H1 (cell line): ENCODE results near the gene LYPD6. TPM values are rescaled to one million over a fixed set of nuclear protein-coding genes. Genes with fewer than 3 reads are reported as not detected.

Experiments
- CTCF ChIA-PET: fragments of 300-600 bp; sonication (Branson Sonifier 250); formaldehyde crosslinking; loops from one replicate; lab custom pipeline; 2021; ENCODE audit not compliant: partially characterized antibody; lab: Charles Lee
- POLR2A ChIA-PET: fragments of 300-600 bp; sonication (Branson Sonifier 250); formaldehyde crosslinking; loops from one replicate; lab custom pipeline; 2021; ENCODE audit warnings: inconsistent platforms; ENCODE audit not compliant: partially characterized antibody; lab: Charles Lee
- DNase-seq, 2 experiments: peaks; one replicate each; pipeline versions ENCODE4 v3.0.0 to v3.0.0-alpha.2; 2010 to 2022; ENCODE audit warnings: low spot score in 2 of 2, low read depth in 1 of 2, mixed read lengths in 1 of 2
- FAIRE-seq: peaks from 2 replicates; lab custom pipeline; 2011; peaks lifted over from hg19 to GRCh38; lab: Jason Lieb, UNC
- H2AFZ ChIP-seq: 2 replicates; pipeline ENCODE4 v1.8.1; 2012; ENCODE audit warnings: low read length, inconsistent platforms
- H2AK5ac ChIP-seq: 2 replicates; pipeline ENCODE4 v1.6.1; 2013; ENCODE audit warnings: low read depth, low read length
- H2BK120ac ChIP-seq: replicated peaks from 2 replicates; pipeline ENCODE3; 2013; ENCODE audit warnings: low read depth, low read length, inconsistent platforms
- H2BK12ac ChIP-seq: 2 replicates; pipeline ENCODE4 v1.6.1; 2013; ENCODE audit warnings: low read depth, low read length
- H2BK15ac ChIP-seq: 2 replicates; pipeline ENCODE4 v1.6.1; 2013; ENCODE audit warnings: low read length
- H2BK20ac ChIP-seq: 2 replicates; pipeline ENCODE4 v1.6.1; 2013; ENCODE audit warnings: low read length
- H2BK5ac ChIP-seq: 2 replicates; pipeline ENCODE4 v1.6.1; 2013; ENCODE audit warnings: low read depth, low read length
- H3K14ac ChIP-seq: 2 replicates; pipeline ENCODE4 v1.6.1; 2013; ENCODE audit warnings: inconsistent platforms; ENCODE audit not compliant: insufficient read length
- H3K18ac ChIP-seq: 2 replicates; pipeline ENCODE4 v1.6.1; 2013; ENCODE audit warnings: low read length; ENCODE audit errors: extremely low read depth
- H3K23ac ChIP-seq: 2 replicates; pipeline ENCODE4 v1.6.1; 2013; ENCODE audit warnings: inconsistent platforms; ENCODE audit not compliant: insufficient read length
- H3K23me2 ChIP-seq: 2 replicates; pipeline ENCODE4 v1.6.1; 2013; ENCODE audit warnings: low read depth, low read length
- H3K27ac ChIP-seq: 2 replicates; pipeline ENCODE4 v1.6.1; 2011; ENCODE audit warnings: low read depth, low read length, inconsistent platforms
- H3K27me3 ChIP-seq, 4 experiments: replicated peaks in 1 of 4; 1 replicate in 1 of 4; 2 replicates in 3 of 4; pipeline versions ENCODE4 v1.6.1 to v1.8.1; 2011 to 2013; ENCODE audit warnings: low read length in 3 of 4, mild to moderate bottlenecking in 3 of 4, inconsistent platforms in 2 of 4, mixed read lengths in 2 of 4, moderate library complexity in 1 of 4; ENCODE audit not compliant: control insufficient read depth in 3 of 4, insufficient read depth in 3 of 4; ENCODE audit errors: extremely low read depth in 1 of 4
- H3K36me3 ChIP-seq, 4 experiments: 2 replicates each; pipeline versions ENCODE4 v1.6.1 to v1.8.1; 2011 to 2013; ENCODE audit warnings: mild to moderate bottlenecking in 4 of 4, low read length in 3 of 4, moderate library complexity in 2 of 4, control low read depth in 1 of 4, inconsistent platforms in 1 of 4; ENCODE audit not compliant: insufficient read depth in 4 of 4, control insufficient read depth in 2 of 4
- H3K4ac ChIP-seq: replicated peaks from 2 replicates; pipeline ENCODE3; 2013; ENCODE audit warnings: low read length, low read depth, mixed read lengths, inconsistent platforms; ENCODE audit not compliant: insufficient read length
- H3K4me1 ChIP-seq, 4 experiments: replicated peaks in 1 of 4; 1 replicate in 1 of 4; 2 replicates in 3 of 4; pipeline versions ENCODE4 v1.6.1 to v1.8.1; 2011 to 2013; ENCODE audit warnings: low read length in 3 of 4, inconsistent platforms in 2 of 4, mixed read lengths in 1 of 4; ENCODE audit not compliant: insufficient read depth in 4 of 4, control insufficient read depth in 3 of 4
- H3K4me2 ChIP-seq, 2 experiments: 2 replicates each; pipeline versions ENCODE4 v1.6.1 to v1.8.1; 2011 to 2013; ENCODE audit warnings: low read depth in 2 of 2, low read length in 2 of 2, control low read depth in 1 of 2, inconsistent platforms in 1 of 2, mild to moderate bottlenecking in 1 of 2; ENCODE audit not compliant: insufficient read depth in 1 of 2
- H3K4me3 ChIP-seq, 4 experiments: fragments of 200-600, 300-600 bp in 1 of 4; sonication (generic), shearing (Covaris generic), sonication (Bioruptor Twin) in 1 of 4; 2 replicates each; pipeline versions ENCODE4 v1.5.1 to v1.8.1; 2011 to 2016; ENCODE audit warnings: low read length in 4 of 4, low read depth in 3 of 4, control low read depth in 2 of 4, inconsistent platforms in 2 of 4, mild to moderate bottlenecking in 2 of 4, mixed read lengths in 1 of 4, moderate library complexity in 1 of 4; ENCODE audit not compliant: insufficient read depth in 2 of 4; ENCODE audit errors: extremely low read depth in 1 of 4
- H3K56ac ChIP-seq: replicated peaks from 2 replicates; pipeline ENCODE3; 2013; ENCODE audit warnings: low read depth, mild to moderate bottlenecking, mixed read lengths, low read length, inconsistent platforms; ENCODE audit not compliant: insufficient read length
- H3K79me1 ChIP-seq: 2 replicates; pipeline ENCODE4 v1.6.1; 2013; ENCODE audit warnings: low read depth, low read length, control low read depth
- H3K79me2 ChIP-seq, 2 experiments: 2 replicates each; pipeline versions ENCODE4 v1.6.1 to v1.8.1; 2012 to 2013; ENCODE audit warnings: low read length in 2 of 2, mild to moderate bottlenecking in 2 of 2, inconsistent platforms in 1 of 2; ENCODE audit not compliant: insufficient read depth in 2 of 2, control insufficient read depth in 1 of 2
- H3K9ac ChIP-seq, 4 experiments: replicated peaks in 1 of 4; 1 replicate in 1 of 4; 2 replicates in 3 of 4; pipeline versions ENCODE4 v1.6.1 to v1.8.1; 2011 to 2013; ENCODE audit warnings: low read depth in 3 of 4, low read length in 3 of 4, control low read depth in 2 of 4, mild to moderate bottlenecking in 2 of 4, moderate library complexity in 2 of 4, inconsistent platforms in 1 of 4; ENCODE audit errors: extremely low read depth in 1 of 4
- H3K9me3 ChIP-seq, 2 experiments: 2 replicates each; pipeline versions ENCODE4 v1.6.1 to v1.8.1; 2012 to 2013; ENCODE audit warnings: mild to moderate bottlenecking in 2 of 2, moderate library complexity in 2 of 2, control low read depth in 1 of 2, inconsistent platforms in 1 of 2, low read depth in 1 of 2, low read length in 1 of 2, mixed read lengths in 1 of 2; ENCODE audit not compliant: insufficient read depth in 2 of 2
- H4K20me1 ChIP-seq, 2 experiments: replicated peaks in 1 of 2; 2 replicates each; pipeline versions ENCODE3 to v1.8.1; 2011 to 2013; ENCODE audit warnings: inconsistent platforms in 2 of 2, low read length in 2 of 2, mild to moderate bottlenecking in 1 of 2; ENCODE audit not compliant: insufficient read depth in 2 of 2, control insufficient read depth in 1 of 2
- H4K5ac ChIP-seq: 2 replicates; pipeline ENCODE4 v1.6.1; 2013; ENCODE audit warnings: low read length, low read depth, mixed read lengths, inconsistent platforms; ENCODE audit not compliant: insufficient read length
- H4K8ac ChIP-seq: 2 replicates; pipeline ENCODE4 v1.8.0; 2013; ENCODE audit warnings: mild to moderate bottlenecking, moderate library complexity, low read length, inconsistent platforms; ENCODE audit not compliant: insufficient read depth; ENCODE audit errors: extremely low read depth
- H4K91ac ChIP-seq: replicated peaks from 2 replicates; pipeline ENCODE3; 2013; ENCODE audit warnings: low read length, mixed read lengths, inconsistent platforms; ENCODE audit not compliant: insufficient read length
- BRCA1 ChIP-seq: IDR thresholded peaks from 2 replicates; pipeline ENCODE4 v1.6.1; 2012; ENCODE audit warnings: low read depth, low read length, improper control_type of control experiment
- E2F6 ChIP-seq: IDR thresholded peaks from 2 replicates; pipeline ENCODE4 v1.6.1; 2012; ENCODE audit warnings: inconsistent platforms
- EGR1 ChIP-seq: IDR thresholded peaks from 2 replicates; pipeline ENCODE4 v1.6.1; 2011; ENCODE audit warnings: low read depth, low read length, borderline replicate concordance
- GABPA ChIP-seq: IDR thresholded peaks from 2 replicates; pipeline ENCODE4 v1.6.1; 2011; ENCODE audit warnings: mild to moderate bottlenecking, low read length, moderate library complexity, borderline replicate concordance; ENCODE audit not compliant: insufficient read depth
- HDAC2 ChIP-seq, 2 experiments: fragments of 300-600 bp in 1 of 2; sonication (generic) in 1 of 2; IDR thresholded peaks; 2 replicates each; pipeline ENCODE4 v1.6.1; 2011 to 2012; ENCODE audit warnings: low read depth in 2 of 2, low read length in 2 of 2, mild to moderate bottlenecking in 2 of 2, moderate library complexity in 2 of 2, borderline replicate concordance in 1 of 2, inconsistent platforms in 1 of 2
- PHF8 ChIP-seq: fragments of 200-600 bp; sonication (generic); conservative IDR thresholded peaks from 2 replicates; pipeline ENCODE4 v1.7.1; 2012; ENCODE audit warnings: low read depth, mild to moderate bottlenecking, inconsistent platforms, low read length, moderate library complexity
- POLR2AphosphoS5 ChIP-seq: IDR thresholded peaks from 2 replicates; pipeline ENCODE4 v1.6.1; 2011; ENCODE audit warnings: low read depth, low read length
- RAD21 ChIP-seq, 2 experiments: IDR thresholded peaks in 1 of 2; conservative IDR thresholded peaks in 1 of 2; 2 replicates each; pipeline ENCODE4 v1.6.1; 2011; ENCODE audit warnings: low read depth in 2 of 2, low read length in 2 of 2, improper control_type of control experiment in 1 of 2, inconsistent platforms in 1 of 2, mild to moderate bottlenecking in 1 of 2, moderate library complexity in 1 of 2
- RBBP5 ChIP-seq: IDR thresholded peaks from 2 replicates; pipeline ENCODE4 v1.7.1; 2012; ENCODE audit warnings: low read depth, mild to moderate bottlenecking, inconsistent platforms, low read length, moderate library complexity, borderline replicate concordance
- SIX5 ChIP-seq: IDR thresholded peaks from 2 replicates; pipeline ENCODE4 v1.6.1; 2011; ENCODE audit warnings: mild to moderate bottlenecking, low read depth, low read length
- SP4 ChIP-seq: IDR thresholded peaks from 2 replicates; pipeline ENCODE4 v1.6.1; 2012; ENCODE audit warnings: low read length, inconsistent platforms
- TAF1 ChIP-seq: IDR thresholded peaks from 2 replicates; pipeline ENCODE4 v1.6.1; 2011; ENCODE audit warnings: mild to moderate bottlenecking, low read depth, low read length
- USF2 ChIP-seq: IDR thresholded peaks from 2 replicates; pipeline ENCODE4 v1.6.1; 2011; ENCODE audit warnings: low read length, improper control_type of control experiment
- WGBS, 2 experiments: shearing (Covaris generic) in 1 of 2; methylation state at CpG; one replicate each; pipeline versions ENCODE4 v1.1.6 to v1.1.7; 2013 to 2015; ENCODE audit warnings: low lambda C conversion rate in 2 of 2, mixed read lengths in 2 of 2, inconsistent platforms in 1 of 2, low coverage in 1 of 2, missing lambda C conversion rate in 1 of 2; ENCODE audit not compliant: insufficient replicate concordance in 2 of 2, insufficient coverage in 1 of 2, insufficient read length in 1 of 2; ENCODE audit errors: extremely low coverage in 1 of 2, missing lambda C conversion rate in 1 of 2; 5-methylcytosine and 5-hydroxymethylcytosine counted together
- polyA plus RNA-seq, 7 experiments: library from polyadenylated mRNA; depleted of rRNA in 3 of 7; stranded (reverse) in 5 of 7; unstranded in 2 of 7; fragments of >200 nt in 5 of 7; fragments of 200-250 nt in 2 of 7; gene quantifications; 1 replicate in 5 of 7; 2 replicates in 1 of 7; 4 replicates in 1 of 7; pipeline versions ENCODE4 v1.2.1 to v1.2.3, GENCODE V29; 2011 to 2013; ENCODE audit warnings: missing spikeins in 2 of 7, mixed read lengths in 2 of 7
- total RNA-seq: library from RNA; stranded (reverse); fragmentation: NEBNext Ultra II Directional; extraction: Animal tissue kit (Norgen Biotek cat#: 25700); gene quantifications from 2 replicates; pipeline ENCODE4 v1.2.1, GENCODE V29; 2021

LYPD6 gene
- total and polyA plus RNA-seq, 2 of the 8 experiments (the other 6 are each of a cell fraction or from before 2014, with no cell fraction given), result 5.6 to 8.9 TPM

GRCh38 chr2:149413487-149413886 lies 83.1 kb downstream of the LYPD6 start:
- no peak overlapping the region for H3K9ac ChIP-seq
- ChIA-PET CTCF (no interaction called here), POLR2A (no interaction called here)
- no peak overlapping the region for H3K14ac ChIP-seq
- H4K91ac ChIP-seq, result no peak overlapping the region
- H4K20me1 ChIP-seq, result no peaks in the 10 kb centered on the region
- no peak overlapping the region for H2BK5ac ChIP-seq
- no peaks in the 10 kb centered on the region for H3K23me2 ChIP-seq
- no peak overlapping the region for H3K27ac ChIP-seq
- H3K4me3 ChIP-seq, result no peak overlapping the region
- H3K27me3 ChIP-seq, result no peaks in the 10 kb centered on the region
- no peak overlapping the region for H2BK15ac ChIP-seq
- no peak overlapping the region for H4K5ac ChIP-seq
- H3K36me3 ChIP-seq, result no peaks in the 10 kb centered on the region
- no peaks in the 10 kb centered on the region for H3K9me3 ChIP-seq
- H3K4me2 ChIP-seq, result no peak overlapping the region
- no peaks in the 10 kb centered on the region for H3K79me2 ChIP-seq
- H3K79me1 ChIP-seq, result no peaks in the 10 kb centered on the region
- no peak overlapping the region for H4K8ac ChIP-seq
- FAIRE-seq (no peak), DNase-seq (no peak)
- peaks cover 0 to 5% (median 1%) of the 10 kb centered on the region in 4 experiments; a peak in 5 of 7 replicates for H3K4me1 ChIP-seq
- no peak overlapping the region for H3K56ac ChIP-seq
- H2BK20ac ChIP-seq, result no peak overlapping the region
- no peak overlapping the region for H2BK120ac ChIP-seq
- 80% methylated on average over 2 of the region's 2 CpGs; no CpG with 5 or more reads in 1 of the 2 experiments for WGBS, 2 experiments
- H2BK12ac ChIP-seq, result no peak overlapping the region
- no peak overlapping the region for H2AFZ ChIP-seq
- H3K4ac ChIP-seq, result no peak overlapping the region
- no peak overlapping the region for H3K18ac ChIP-seq
- no peak overlapping the region for H3K23ac ChIP-seq
- H2AK5ac ChIP-seq, result no peak overlapping the region
- no peak for TF ChIP-seq BRCA1
- TF ChIP-seq SP4, result no peak
- no peak for TF ChIP-seq RBBP5
- no peak for TF ChIP-seq RAD21 (IDR thresholded peaks at IDR 0.05 in 1 of 2, conservative IDR thresholded peaks at IDR 0.05 in 1 of 2; ENCODE audit: low read depth in 2 of 2, low read length in 2 of 2)
- TF ChIP-seq TAF1, result no peak
- TF ChIP-seq E2F6, result no peak
- TF ChIP-seq HDAC2 (IDR thresholded peaks at IDR 0.05; ENCODE audit: borderline replicate concordance in 1 of 2, low read depth in 2 of 2, low read length in 2 of 2), result no peak
- TF ChIP-seq SIX5, result no peak
- TF ChIP-seq USF2, result no peak
- no peak for TF ChIP-seq GABPA
- no peak for TF ChIP-seq POLR2AphosphoS5
- no peak for TF ChIP-seq EGR1
- TF ChIP-seq PHF8, result no peak
